PC-9 (cell line): ENCODE data around the gene ADGB. TPM values are rescaled to one million over a fixed set of nuclear protein-coding genes. Genes with fewer than 3 reads are reported as not detected.

Source experiments
- BruUV-seq: library from RNA; stranded (reverse); fragments of 400-500 nt; replicated peaks from 2 replicates; lab custom pipeline; 2021; lab: Mats Ljungman, UMichigan
- CTCF ChIA-PET: fragments of 300-600 bp; sonication (Branson Sonifier 250); formaldehyde crosslinking; loops from one replicate; lab custom pipeline; 2022; ENCODE audit warnings: antibody characterized with exemption; lab: Charles Lee
- POLR2A ChIA-PET: fragments of 300-600 bp; sonication (Branson Sonifier 250); formaldehyde crosslinking; loops from one replicate; lab custom pipeline; 2022; ENCODE audit warnings: antibody characterized with exemption; ENCODE audit not compliant: unreplicated experiment; lab: Charles Lee
- DNase-seq, 2 experiments: peaks; one replicate each; pipeline versions ENCODE4 v3.0.0 to v3.0.0-alpha.2; 2015 to 2022; ENCODE audit warnings: mixed read lengths in 1 of 2
- H2AFZ ChIP-seq: fragments of 200-600 bp; sonication (generic); 2 replicates; pipeline ENCODE4 v1.8.1; 2017; ENCODE audit warnings: antibody characterized with exemption
- H3F3A ChIP-seq: fragments of 200-600 bp; sonication (generic); 2 replicates; pipeline ENCODE4 v1.8.1; 2017; ENCODE audit warnings: antibody characterized with exemption, mild to moderate bottlenecking, low read depth; ENCODE audit not compliant: insufficient read depth
- H3K27ac ChIP-seq: fragments of 200-600 bp; sonication (generic); 2 replicates; pipeline ENCODE4 v1.6.1; 2016; ENCODE audit warnings: mixed run types
- H3K27me3 ChIP-seq: fragments of 200-600 bp; sonication (generic); 2 replicates; pipeline ENCODE4 v1.6.1; 2016; ENCODE audit warnings: low read depth, mixed run types; ENCODE audit not compliant: insufficient read depth
- H3K36me3 ChIP-seq: fragments of 200-600 bp; sonication (generic); 2 replicates; pipeline ENCODE4 v1.6.1; 2016; ENCODE audit warnings: low read depth, mixed run types
- H3K4me1 ChIP-seq: fragments of 200-600 bp; sonication (generic); replicated peaks from 2 replicates; pipeline ENCODE4 v1.6.1; 2016; ENCODE audit warnings: mixed run types; ENCODE audit not compliant: insufficient read depth
- H3K4me2 ChIP-seq: fragments of 200-600 bp; sonication (generic); 2 replicates; pipeline ENCODE4 v1.6.1; 2017; ENCODE audit warnings: mixed run types
- H3K4me3 ChIP-seq: fragments of 200-600 bp; sonication (generic); 2 replicates; pipeline ENCODE4 v1.6.1; 2016; ENCODE audit warnings: mixed run types
- H3K79me2 ChIP-seq: fragments of 200-600 bp; sonication (generic); 2 replicates; pipeline ENCODE4 v1.6.1; 2017; ENCODE audit warnings: low read depth, mixed run types
- H3K9me2 ChIP-seq: fragments of 200-600 bp; sonication (generic); 2 replicates; pipeline ENCODE4 v1.8.1; 2017; ENCODE audit warnings: mild to moderate bottlenecking; ENCODE audit not compliant: insufficient read depth
- H3K9me3 ChIP-seq: fragments of 200-600 bp; sonication (generic); 2 replicates; pipeline ENCODE4 v1.8.1; 2016; ENCODE audit warnings: low read depth; ENCODE audit not compliant: insufficient read depth
- H4K20me1 ChIP-seq: fragments of 200-600 bp; sonication (generic); 2 replicates; pipeline ENCODE4 v1.8.1; 2017; ENCODE audit not compliant: insufficient read depth
- CTCF ChIP-seq: fragments of 200-600 bp; sonication (generic); conservative IDR thresholded peaks from 2 replicates; pipeline ENCODE4 v1.6.1; 2017; ENCODE audit warnings: mixed run types, antibody characterized with exemption, mild to moderate bottlenecking, moderate library complexity
- EZH2 ChIP-seq: fragments of 200-600 bp; sonication (generic); IDR thresholded peaks from 2 replicates; pipeline ENCODE4 v1.8.0; 2017; ENCODE audit warnings: antibody characterized with exemption, low read depth
- intact Hi-C: fragments of 100-400 bp; cut with micrococcal nuclease; formaldehyde crosslinking; loops from one replicate; pipeline ENCODE4 v1.10.0; 2022; ENCODE audit not compliant: unreplicated experiment
- total RNA-seq: library from RNA; stranded (reverse); gene quantifications from 2 replicates; pipeline ENCODE4 v1.2.3, GENCODE V29; 2021

ADGB gene
- total RNA-seq, 1 experiment from 2014 or later = not detected

DNA sequence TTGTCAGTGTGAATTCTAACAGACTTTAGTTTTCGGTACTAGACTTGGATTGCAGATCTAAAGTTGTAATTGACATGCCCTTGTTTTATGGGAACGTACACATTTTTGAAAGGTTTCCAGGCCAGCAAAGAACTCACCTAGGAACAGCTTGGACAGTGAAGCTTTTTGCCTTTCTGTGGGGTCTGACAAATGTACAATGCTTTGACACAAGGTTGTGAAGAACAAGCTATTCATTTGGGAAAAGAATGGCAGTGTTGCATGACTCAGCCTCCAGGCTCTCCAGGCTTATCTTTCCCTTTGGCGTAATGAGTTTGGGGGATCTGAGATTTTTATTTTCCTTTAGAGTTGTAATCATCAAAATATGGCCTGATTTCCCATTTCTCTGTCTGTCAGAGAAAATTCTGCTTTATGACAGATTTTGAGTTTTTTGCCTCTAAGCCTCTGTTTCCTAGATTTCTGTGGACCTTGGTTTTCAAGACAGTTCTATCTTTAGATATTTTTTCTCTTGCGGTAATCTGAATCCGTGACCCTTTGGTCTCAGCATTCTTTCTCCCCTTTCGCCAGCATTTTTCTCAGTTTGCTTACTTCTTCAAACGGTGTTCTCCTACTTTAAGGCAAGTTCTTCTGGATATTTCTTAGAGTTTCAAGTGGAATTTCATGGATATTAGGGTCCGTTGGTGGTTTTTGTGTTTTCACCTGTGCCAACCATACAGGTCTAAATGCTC lies 221.0 kb downstream of the ADGB start:
- no peak for DNase-seq
- Histone ChIP-seq H4K20me1 (no peaks in the 10 kb centered on the region), H3K9me2 (no peaks in the 10 kb centered on the region), H3K9me3 (no peaks in the 10 kb centered on the region), H3K4me2 (no peak overlapping the region), H3K79me2 (no peaks in the 10 kb centered on the region), H3K4me3 (no peak overlapping the region), H2AFZ (no peak overlapping the region), H3K27me3 (no peaks in the 10 kb centered on the region), H3F3A (no peaks in the 10 kb centered on the region), H3K4me1 (peaks cover 2% of the 10 kb centered on the region; the same call in 1 of the 2 replicates), H3K27ac (no peak overlapping the region), H3K36me3 (no peaks in the 10 kb centered on the region)
- no TSS peak for BruUV-seq
- TF ChIP-seq CTCF = no peak
- TF ChIP-seq EZH2 = no peak
- ChIA-PET CTCF (no interaction called here), POLR2A (no interaction called here)
- intact Hi-C loops = no loop called here

DNA sequence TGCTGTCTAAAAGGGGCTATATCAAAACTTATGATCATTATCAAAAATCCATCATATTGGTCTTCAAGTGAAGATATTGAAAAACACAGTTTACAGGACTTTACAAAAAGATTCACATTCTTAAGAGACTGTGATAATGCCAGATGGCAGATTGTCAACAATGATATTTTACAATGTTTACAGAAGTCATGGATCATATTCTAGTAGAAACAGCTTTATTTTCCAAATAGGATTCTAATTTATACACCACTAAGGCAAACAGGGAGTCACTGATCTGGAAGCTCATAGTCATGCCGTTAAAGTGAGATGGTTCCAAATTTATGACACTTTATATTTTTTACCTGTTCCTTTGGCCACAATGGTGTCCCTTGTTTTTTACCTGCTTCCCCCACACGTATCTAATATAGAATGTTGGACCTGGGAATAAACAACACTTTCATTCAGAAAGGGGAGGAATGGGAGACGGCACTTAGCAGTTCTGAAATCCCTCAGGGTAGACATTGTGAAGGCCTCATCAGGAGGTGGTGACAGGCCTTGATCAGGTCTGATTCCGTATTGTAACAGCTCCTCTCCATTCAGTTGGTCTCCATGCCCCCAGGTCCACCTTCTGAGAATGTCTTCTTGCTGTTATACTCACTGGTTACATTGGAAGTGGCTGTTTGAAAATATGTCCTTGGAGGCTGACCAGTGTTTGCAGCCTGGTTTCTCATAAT lies 228.6 kb downstream of the ADGB start:
- BruUV-seq = no TSS peak
- H3K27me3 ChIP-seq = no peaks in the 10 kb centered on the region
- no peak overlapping the region for H3K4me2 ChIP-seq
- no peaks in the 10 kb centered on the region for H3K36me3 ChIP-seq
- H3K9me3 ChIP-seq = no peaks in the 10 kb centered on the region
- CTCF ChIA-PET = no interaction called here
- H3K4me1 ChIP-seq = no peaks in the 10 kb centered on the region
- POLR2A ChIA-PET = no interaction called here
- no peaks in the 10 kb centered on the region for H3K79me2 ChIP-seq
- TF ChIP-seq CTCF (no peak), EZH2 (no peak)
- H3K9me2 ChIP-seq = no peaks in the 10 kb centered on the region
- no peak overlapping the region for H3K4me3 ChIP-seq
- no peak for DNase-seq
- intact Hi-C loops = no loop called here
- H3F3A ChIP-seq = no peaks in the 10 kb centered on the region
- no peaks in the 10 kb centered on the region for H4K20me1 ChIP-seq
- no peak overlapping the region; the same call in 1 of the 2 replicates for H2AFZ ChIP-seq
- H3K27ac ChIP-seq = no peak overlapping the region

GRCh38 chr6:146829792-146830565 lies 231.2 kb downstream of the ADGB start:
- Histone ChIP-seq H3K9me3 (no peaks in the 10 kb centered on the region), H3K27me3 (no peaks in the 10 kb centered on the region), H2AFZ (no peak overlapping the region), H3K4me1 (no peaks in the 10 kb centered on the region), H3K4me2 (no peak overlapping the region), H3K4me3 (no peak overlapping the region), H3K79me2 (no peaks in the 10 kb centered on the region), H3F3A (no peaks in the 10 kb centered on the region), H3K27ac (no peak overlapping the region), H4K20me1 (no peaks in the 10 kb centered on the region), H3K36me3 (no peaks in the 10 kb centered on the region), H3K9me2 (no peaks in the 10 kb centered on the region)
- ChIA-PET POLR2A (no interaction called here), CTCF (no interaction called here)
- no peak for DNase-seq
- no peak for TF ChIP-seq CTCF
- no peak for TF ChIP-seq EZH2
- intact Hi-C loops = no loop called here
- BruUV-seq = no TSS peak
